Fibroblast of the aortic adventitia (primary cell): ENCODE results near the gene REV3L. TPM values are rescaled to one million over a fixed set of nuclear protein-coding genes. Genes with fewer than 3 reads are reported as not detected.

Experiments
- DNase-seq: peaks from one replicate; pipeline ENCODE4 v3.0.0-alpha.2; 2010; ENCODE audit warnings: low read depth
- H3K4me3 ChIP-seq: 2 replicates; pipeline ENCODE4 v1.5.1; 2011; ENCODE audit warnings: low read depth, mild to moderate bottlenecking, control low read depth, low read length, moderate library complexity
- CTCF ChIP-seq: IDR thresholded peaks from 2 replicates; pipeline ENCODE4 v1.5.1; 2011; ENCODE audit warnings: mild to moderate bottlenecking, low read length, control low read depth, inconsistent platforms; ENCODE audit not compliant: insufficient read depth
- total RNA-seq: library from RNA; depleted of rRNA; stranded (reverse); fragments of >200 nt; gene quantifications from 2 replicates; pipeline ENCODE4 v1.2.3, GENCODE V29; 2012; ENCODE audit warnings: low replicate concordance

The REV3L gene
- total RNA-seq, 1 donor: 77.4 TPM

GRCh38 chr6:111471533-111471932, 11.5 kb downstream of the REV3L start:
- TF ChIP-seq CTCF: no peak
- H3K4me3 ChIP-seq: no peak overlapping the region

GRCh38 chr6:111470991-111471390, 12.0 kb downstream of the REV3L start:
- TF ChIP-seq CTCF: no peak
- H3K4me3 ChIP-seq: no peak overlapping the region
- DNase-seq: no peak

More at GRCh38 chr6:111471533-111471932, 11.5 kb downstream of the REV3L start:
- DNase-seq: no peak

GRCh38 chr6:111469543-111469942, 13.5 kb downstream of the REV3L start:
- no peak for DNase-seq
- no peak overlapping the region for H3K4me3 ChIP-seq
- TF ChIP-seq CTCF: no peak

GRCh38 chr6:111468329-111469012, 14.5 kb downstream of the REV3L start:
- no peak for DNase-seq
- no peak overlapping the region for H3K4me3 ChIP-seq
- TF ChIP-seq CTCF: no peak

- no peak for TF ChIP-seq CTCF
These were observed 18.8 kb downstream of the REV3L start for GRCh38 chr6:111464184-111464583.

GRCh38 chr6:111462770-111463391, 20.1 kb downstream of the REV3L start:
- no peak overlapping the region for H3K4me3 ChIP-seq

More at GRCh38 chr6:111464184-111464583, 18.8 kb downstream of the REV3L start:
- no peak for DNase-seq
- no peak overlapping the region for H3K4me3 ChIP-seq

More at GRCh38 chr6:111462770-111463391, 20.1 kb downstream of the REV3L start:
- TF ChIP-seq CTCF: no peak
- peak; percentile 87 for DNase-seq
